ENCODE data around the gene SPHK2.
"Not testable (repeated sequence)": the region's sequence is repeated elsewhere in the genome, so short reads cannot be mapped to it uniquely, and the experiment has no call there.

SPHK2 gene, protein sequence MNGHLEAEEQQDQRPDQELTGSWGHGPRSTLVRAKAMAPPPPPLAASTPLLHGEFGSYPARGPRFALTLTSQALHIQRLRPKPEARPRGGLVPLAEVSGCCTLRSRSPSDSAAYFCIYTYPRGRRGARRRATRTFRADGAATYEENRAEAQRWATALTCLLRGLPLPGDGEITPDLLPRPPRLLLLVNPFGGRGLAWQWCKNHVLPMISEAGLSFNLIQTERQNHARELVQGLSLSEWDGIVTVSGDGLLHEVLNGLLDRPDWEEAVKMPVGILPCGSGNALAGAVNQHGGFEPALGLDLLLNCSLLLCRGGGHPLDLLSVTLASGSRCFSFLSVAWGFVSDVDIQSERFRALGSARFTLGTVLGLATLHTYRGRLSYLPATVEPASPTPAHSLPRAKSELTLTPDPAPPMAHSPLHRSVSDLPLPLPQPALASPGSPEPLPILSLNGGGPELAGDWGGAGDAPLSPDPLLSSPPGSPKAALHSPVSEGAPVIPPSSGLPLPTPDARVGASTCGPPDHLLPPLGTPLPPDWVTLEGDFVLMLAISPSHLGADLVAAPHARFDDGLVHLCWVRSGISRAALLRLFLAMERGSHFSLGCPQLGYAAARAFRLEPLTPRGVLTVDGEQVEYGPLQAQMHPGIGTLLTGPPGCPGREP
- 12.8 to 23.8 (median 18.6) reads per million in 9 experiments for total RNA-seq

DNA sequence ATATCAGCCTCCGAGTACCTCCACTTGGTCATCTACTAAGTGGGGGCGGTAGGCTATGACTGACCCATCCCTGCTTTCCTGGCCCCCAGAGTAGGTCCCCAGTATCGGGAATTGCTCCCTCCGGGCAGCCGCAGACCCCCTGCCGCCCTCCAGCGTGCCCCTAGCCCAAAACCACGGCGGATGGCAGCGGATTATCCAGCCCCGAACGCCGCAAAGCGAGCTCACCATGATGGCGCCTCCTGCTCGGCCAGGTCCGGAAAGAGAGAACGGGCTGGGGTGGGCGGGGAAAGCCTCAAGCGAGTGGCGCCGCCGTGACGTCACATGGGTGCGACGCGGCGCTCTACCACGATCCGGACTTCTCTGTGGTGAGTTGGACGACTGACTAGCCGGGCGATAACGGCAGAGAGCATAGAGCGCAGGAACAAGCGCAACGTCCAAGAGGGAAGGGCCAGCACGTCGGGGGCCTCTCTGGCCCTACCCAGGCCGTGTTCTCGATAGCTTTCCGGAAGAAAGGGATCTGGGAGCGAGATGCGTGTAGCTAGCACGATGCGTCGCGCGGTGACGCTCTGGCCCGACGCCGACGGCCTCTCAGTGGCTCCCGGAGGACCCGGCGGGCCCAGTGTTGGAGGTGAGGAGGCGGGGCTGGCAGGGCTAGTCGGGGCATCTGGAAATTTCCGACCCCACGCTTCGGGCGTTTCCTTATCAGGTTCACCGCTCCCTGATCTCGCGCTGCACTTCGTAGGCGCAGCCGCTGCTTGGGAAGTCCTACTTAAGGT is at the start of gene SPHK2, which contains the start of gene RPL18:
Gene SPHK2, plus strand, starts transcription at position 591 of the 776 bp plus-strand sequence. CDS start 1,009 bp downstream, outside the sequence.
Gene RPL18, minus strand, starts transcription at position 263 of the 776 bp plus-strand sequence. Its CDS starts 35 bp downstream, at position 228.
- DNase-seq: peak; percentile 91 to 93 (median 93)
- Mint-ChIP-seq H3K4me3 (peak within 1 kb of the TSS; percentile 97), H3K36me3 (ENCODE audit: insufficient read depth) (peaks cover 73% of the 10 kb centered on the region), H3K27me3 (no peaks in the 10 kb centered on the region), H3K9me3 (no peaks in the 10 kb centered on the region), H3K27ac (peak within 1 kb of the TSS; percentile 97 to 99), H3K4me1 (ENCODE audit: low read depth in 2 of 2) (peaks cover 47 to 52% of the 10 kb centered on the region in 2 donors)
- ATAC-seq (replicated peaks): peak; percentile 82

DNA sequence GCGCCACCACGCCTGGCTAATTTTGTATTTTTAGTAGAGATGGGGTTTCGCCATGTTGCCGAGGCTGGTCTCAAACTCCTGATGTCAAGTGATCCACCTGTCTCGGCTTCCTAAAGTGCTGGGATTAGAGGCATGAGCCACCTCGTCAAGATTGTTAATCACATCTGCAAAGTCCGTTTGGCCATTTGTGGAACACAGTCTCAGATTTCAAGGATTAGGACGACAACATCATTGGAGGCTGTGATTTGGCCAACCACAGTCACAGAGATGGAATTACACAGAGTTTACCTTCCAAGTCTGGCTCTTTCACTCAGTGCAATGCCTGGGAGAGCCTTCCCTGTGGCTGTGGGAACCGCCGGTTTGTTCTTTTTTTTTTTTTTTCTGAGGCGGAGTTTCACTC is 49.5 kb upstream of the SPHK2 start:
- Mint-ChIP-seq H3K36me3 (ENCODE audit: insufficient read depth) (no peaks in the 10 kb centered on the region), H3K9me3 (no peaks in the 10 kb centered on the region), H3K27ac (no peak overlapping the region), H3K4me3 (no peak overlapping the region), H3K27me3 (peaks cover 12 to 19% of the 10 kb centered on the region in 2 donors), H3K4me1 (ENCODE audit: low read depth in 2 of 2) (no peaks in the 10 kb centered on the region)
- ATAC-seq (replicated peaks) (no peak), DNase-seq (no peak)

DNA sequence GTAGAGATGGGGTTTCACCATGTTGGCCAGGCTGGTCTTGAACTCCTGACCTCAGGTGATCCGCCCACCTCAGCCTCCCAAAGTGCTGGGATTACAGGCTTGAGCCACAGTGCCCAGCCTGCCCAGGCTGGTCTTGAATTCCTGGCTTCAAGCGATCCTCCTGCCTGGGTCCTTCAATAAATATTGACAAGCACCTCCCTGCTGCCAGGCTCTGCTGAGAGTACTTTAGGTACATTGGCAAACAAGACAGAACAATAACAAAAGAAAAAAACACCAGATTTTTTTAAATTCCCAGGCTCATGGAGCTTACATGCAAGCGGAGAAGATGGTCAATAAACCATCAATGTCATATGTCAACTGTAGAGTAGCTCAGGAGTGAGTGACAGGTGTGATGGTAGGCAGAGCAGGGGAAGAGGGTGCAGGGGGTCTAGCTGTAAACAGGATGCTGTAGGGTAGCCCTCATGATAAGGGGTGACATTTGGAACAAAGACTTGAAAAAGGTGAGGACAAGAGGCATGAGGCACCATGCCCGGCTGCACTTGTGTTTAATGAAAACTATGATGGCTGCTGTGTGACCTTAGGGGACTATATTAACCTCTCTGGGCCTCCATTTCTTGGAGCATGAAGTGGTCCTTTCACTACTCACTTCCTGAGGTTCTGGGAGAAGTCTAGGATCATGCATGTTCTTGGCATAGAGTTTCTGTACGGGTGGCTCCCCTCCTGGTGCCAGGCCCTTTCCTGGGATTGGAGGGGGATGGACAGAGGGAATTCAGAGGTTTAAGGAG is 47.7 kb upstream of the SPHK2 start:
- no peak for ATAC-seq (replicated peaks)
- Mint-ChIP-seq H3K36me3 (ENCODE audit: insufficient read depth) (no peaks in the 10 kb centered on the region), H3K4me3 (no peak overlapping the region), H3K9me3 (no peaks in the 10 kb centered on the region), H3K27ac (peak overlapping the region in 1 of 2 donors; percentile 2), H3K4me1 (ENCODE audit: low read depth in 2 of 2) (no peaks in the 10 kb centered on the region), H3K27me3 (peaks cover 12 to 19% of the 10 kb centered on the region in 2 donors)
- DNase-seq: no peak

DNA sequence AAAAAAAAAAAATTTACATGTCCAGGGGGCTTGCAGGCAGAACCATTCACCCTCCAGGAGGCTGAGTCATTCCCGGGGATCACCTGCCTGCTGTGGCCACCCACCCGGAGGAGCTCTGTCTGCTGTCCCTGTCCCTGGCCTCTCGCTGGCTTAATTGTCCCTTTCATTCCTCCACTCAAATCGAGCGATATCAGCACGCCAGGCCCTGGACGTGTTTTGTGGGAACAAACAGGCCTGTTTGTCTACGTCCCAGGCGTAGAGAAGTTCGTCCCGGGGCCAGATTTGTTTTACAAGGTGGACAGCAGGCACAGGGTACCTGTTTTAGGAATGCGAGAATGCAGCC is 46.2 kb upstream of the SPHK2 start:
- Mint-ChIP-seq H3K36me3 (ENCODE audit: insufficient read depth) (peaks cover under 1% of the 10 kb centered on the region), H3K27ac (no peak overlapping the region), H3K27me3 (peaks cover 0 to 8% of the 10 kb centered on the region in 2 donors), H3K9me3 (no peaks in the 10 kb centered on the region), H3K4me3 (no peak overlapping the region), H3K4me1 (ENCODE audit: low read depth in 2 of 2) (no peaks in the 10 kb centered on the region)
- ATAC-seq (replicated peaks): no peak
- DNase-seq: no peak

DNA sequence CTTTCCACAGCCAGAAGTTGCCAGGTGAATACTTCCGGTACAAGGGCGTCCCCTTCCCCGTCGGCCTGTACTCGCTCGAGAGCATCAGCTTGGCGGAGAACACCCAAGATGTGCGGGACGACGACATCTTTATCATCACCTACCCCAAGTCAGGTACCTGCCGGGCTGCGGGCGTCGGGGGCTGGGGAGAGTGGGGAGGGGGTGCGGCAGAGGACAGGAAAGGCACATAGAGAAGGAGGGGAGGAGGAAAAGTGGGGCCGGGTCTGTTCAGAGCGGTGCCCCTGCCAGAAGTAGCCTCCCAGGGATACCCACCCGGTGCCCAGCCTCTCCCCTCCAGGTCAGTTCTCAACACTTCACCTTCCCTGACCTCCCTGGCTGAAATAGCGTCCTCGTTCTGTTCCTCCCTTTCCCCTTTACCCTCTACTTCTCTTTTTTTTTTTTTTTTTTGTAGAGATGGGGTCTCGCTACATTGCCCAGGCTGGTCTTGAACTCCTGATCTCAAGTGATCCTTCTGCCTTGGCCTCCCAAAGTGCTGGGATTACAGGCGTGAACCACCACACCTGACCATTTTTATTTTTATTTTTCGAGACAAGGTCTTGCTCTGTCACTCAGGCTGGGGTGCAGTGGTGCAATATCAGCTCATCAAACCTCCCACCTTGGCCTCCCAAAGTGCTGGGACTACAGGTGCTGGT is 43.2 kb upstream of the SPHK2 start:
- no peaks in the 10 kb centered on the region for H3K27me3 Mint-ChIP-seq
- ATAC-seq (replicated peaks) (no peak), DNase-seq (no peak)
- H3K4me1 Mint-ChIP-seq (ENCODE audit: low read depth in 2 of 2): no peaks in the 10 kb centered on the region
- no peak overlapping the region for H3K4me3 Mint-ChIP-seq
- H3K9me3 Mint-ChIP-seq: no peaks in the 10 kb centered on the region
- no peak overlapping the region for H3K27ac Mint-ChIP-seq
- H3K36me3 Mint-ChIP-seq (ENCODE audit: insufficient read depth): peaks cover 3% of the 10 kb centered on the region

DNA sequence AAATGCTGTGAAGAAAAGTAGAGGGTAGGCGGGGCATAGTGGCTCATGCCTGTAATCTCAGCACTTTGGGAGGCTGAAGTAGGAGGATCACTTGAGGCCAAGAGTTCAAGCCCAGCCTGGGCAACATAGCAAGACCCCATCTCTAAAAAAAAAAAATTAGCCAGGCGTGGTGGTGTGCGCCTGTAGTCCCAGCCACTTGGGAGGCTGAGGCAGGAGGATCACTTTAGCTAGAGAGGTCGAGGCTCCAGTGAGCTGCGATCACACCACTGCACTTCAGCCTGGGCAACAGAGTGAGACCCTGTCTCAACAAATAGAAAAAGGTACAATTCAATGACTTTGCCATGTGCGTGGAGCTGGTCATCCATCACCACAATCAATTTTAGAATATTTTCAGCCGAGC is 41.4 kb upstream of the SPHK2 start:
- not testable (repeated sequence) for H3K27me3 Mint-ChIP-seq; ATAC-seq (replicated peaks)

DNA sequence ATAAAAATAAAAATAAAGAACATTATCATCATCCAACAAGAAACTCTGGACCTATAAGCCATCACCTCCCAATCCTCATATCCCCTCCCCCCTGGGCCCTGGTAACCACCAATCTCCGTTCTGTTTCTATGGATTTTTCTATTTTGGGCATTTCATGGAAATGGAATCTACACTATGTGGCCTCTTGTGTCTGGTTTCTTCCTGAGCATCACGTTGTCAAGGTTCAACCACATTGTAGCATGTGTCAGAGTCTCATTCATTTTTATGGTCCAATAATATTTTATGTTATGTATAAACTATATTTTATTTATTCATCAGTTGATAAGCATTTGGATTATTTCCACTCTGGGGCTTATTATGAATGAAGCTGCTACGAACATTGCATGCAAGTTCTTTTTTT is 40.4 kb upstream of the SPHK2 start:
- H3K9me3 Mint-ChIP-seq: no peaks in the 10 kb centered on the region
- peaks cover 3% of the 10 kb centered on the region for H3K36me3 Mint-ChIP-seq (ENCODE audit: insufficient read depth)
- H3K27me3 Mint-ChIP-seq: no peaks in the 10 kb centered on the region
- DNase-seq: no peak
- H3K4me3 Mint-ChIP-seq: no peak overlapping the region
- no peak overlapping the region for H3K27ac Mint-ChIP-seq
- H3K4me1 Mint-ChIP-seq (ENCODE audit: low read depth in 2 of 2): no peaks in the 10 kb centered on the region
- no peak for ATAC-seq (replicated peaks)

More for the DNA sequence above, 41.4 kb upstream of the SPHK2 start:
- not testable (repeated sequence) for DNase-seq; H3K27ac Mint-ChIP-seq; H3K9me3 Mint-ChIP-seq; H3K4me3 Mint-ChIP-seq; H3K36me3 Mint-ChIP-seq (ENCODE audit: insufficient read depth); H3K4me1 Mint-ChIP-seq (ENCODE audit: low read depth in 2 of 2)

DNA sequence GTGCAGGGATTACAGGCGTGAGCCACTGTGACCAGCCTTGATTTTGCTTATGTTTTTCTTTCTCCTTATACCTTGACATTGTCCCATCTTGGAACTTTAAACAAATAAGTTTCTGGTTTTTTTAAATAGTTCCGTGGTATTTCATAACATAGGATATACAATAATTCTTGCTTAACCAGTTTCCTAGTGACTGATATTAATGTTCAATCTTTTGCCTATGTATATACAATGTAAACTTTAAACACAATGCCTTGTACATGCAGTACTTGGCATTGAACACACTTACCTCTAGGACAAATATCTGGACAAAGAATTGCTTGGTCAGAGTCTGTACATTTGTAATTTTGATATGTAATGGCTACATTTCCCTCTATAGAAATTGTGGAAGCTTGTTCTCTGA is 37.1 kb upstream of the SPHK2 start:
- Mint-ChIP-seq H3K9me3 (no peaks in the 10 kb centered on the region), H3K36me3 (ENCODE audit: insufficient read depth) (peaks cover 3% of the 10 kb centered on the region), H3K4me1 (ENCODE audit: low read depth in 2 of 2) (peaks cover 4 to 6% of the 10 kb centered on the region in 2 donors), H3K27me3 (peaks cover 0 to 6% of the 10 kb centered on the region in 2 donors), H3K27ac (no peak overlapping the region), H3K4me3 (no peak overlapping the region)
- DNase-seq (no peak), ATAC-seq (replicated peaks) (no peak)

DNA sequence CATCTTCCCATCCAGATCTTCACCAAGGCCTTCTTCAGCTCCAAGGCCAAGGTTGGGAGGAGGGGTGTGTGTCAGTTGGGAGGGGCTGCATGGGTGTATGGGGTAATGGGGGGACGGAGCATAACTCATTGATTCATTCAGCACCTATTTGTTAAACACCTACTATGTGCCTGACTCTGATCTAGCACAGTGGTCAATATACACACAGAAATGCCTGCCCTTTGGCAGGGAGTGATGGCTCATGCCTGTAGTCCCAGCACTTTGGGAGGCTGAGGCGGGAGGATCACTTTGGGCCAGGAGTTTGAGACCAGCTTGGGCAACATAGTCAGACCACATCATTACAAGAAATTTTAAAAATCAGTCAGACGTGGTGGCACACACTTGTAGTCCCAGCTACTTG is 31.9 kb upstream of the SPHK2 start:
- H3K27me3 Mint-ChIP-seq: peaks cover 0 to 12% of the 10 kb centered on the region in 2 donors
- H3K4me1 Mint-ChIP-seq (ENCODE audit: low read depth in 2 of 2): peaks cover 15 to 16% of the 10 kb centered on the region in 2 donors
- H3K27ac Mint-ChIP-seq: no peak overlapping the region

DNA sequence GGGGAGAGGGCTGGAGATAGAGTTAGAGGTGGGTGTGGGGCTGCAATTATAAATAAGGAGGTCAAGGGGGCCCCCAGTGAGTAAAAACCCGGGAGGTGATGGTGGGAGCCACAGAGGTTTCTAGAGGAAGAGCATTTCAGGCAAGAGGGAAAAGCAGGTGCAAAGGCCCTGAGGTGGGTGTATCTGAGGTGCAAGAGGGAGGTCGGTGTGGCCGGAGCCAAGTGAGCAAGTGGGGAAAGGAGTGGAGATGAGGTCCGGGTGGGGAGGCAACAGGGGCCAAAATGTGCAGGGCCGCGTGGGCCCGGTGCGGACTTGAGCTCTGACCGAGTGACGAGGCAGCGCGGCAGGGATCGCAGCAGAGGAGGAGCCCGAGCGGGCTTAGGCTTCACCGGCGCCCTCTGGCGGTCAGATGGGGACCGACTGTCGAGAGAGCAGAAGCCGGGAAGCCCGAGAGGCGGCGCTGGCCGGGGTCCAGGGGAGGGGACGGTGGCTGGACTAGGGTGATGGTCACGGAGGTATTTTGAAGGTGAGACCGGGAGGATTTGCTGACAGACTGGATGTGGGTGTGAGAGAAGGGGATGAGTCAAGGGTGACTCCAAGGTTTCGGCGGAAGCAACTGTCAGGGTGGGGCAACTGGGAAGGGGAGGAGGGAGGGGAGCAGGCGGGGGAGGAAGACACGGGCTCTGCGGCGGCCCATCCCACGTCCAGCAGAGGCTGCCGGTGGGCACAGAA is 30.5 kb upstream of the SPHK2 start:
- Mint-ChIP-seq H3K4me1 (ENCODE audit: low read depth in 2 of 2) (peaks cover 15 to 16% of the 10 kb centered on the region in 2 donors), H3K9me3 (no peaks in the 10 kb centered on the region), H3K27me3 (peaks cover 0 to 12% of the 10 kb centered on the region in 2 donors), H3K27ac (peak overlapping the region; percentile 67 to 89), H3K36me3 (ENCODE audit: insufficient read depth) (peaks cover 5% of the 10 kb centered on the region), H3K4me3 (peak overlapping the region; percentile 79 to 83)
- ATAC-seq (replicated peaks) (peak; percentile 92), DNase-seq (peak; percentile 88 to 89 (median 89))

More for the DNA sequence above, 31.9 kb upstream of the SPHK2 start:
- H3K9me3 Mint-ChIP-seq: no peaks in the 10 kb centered on the region
- peaks cover 4% of the 10 kb centered on the region for H3K36me3 Mint-ChIP-seq (ENCODE audit: insufficient read depth)
- ATAC-seq (replicated peaks) (no peak), DNase-seq (no peak)
- no peak overlapping the region for H3K4me3 Mint-ChIP-seq

DNA sequence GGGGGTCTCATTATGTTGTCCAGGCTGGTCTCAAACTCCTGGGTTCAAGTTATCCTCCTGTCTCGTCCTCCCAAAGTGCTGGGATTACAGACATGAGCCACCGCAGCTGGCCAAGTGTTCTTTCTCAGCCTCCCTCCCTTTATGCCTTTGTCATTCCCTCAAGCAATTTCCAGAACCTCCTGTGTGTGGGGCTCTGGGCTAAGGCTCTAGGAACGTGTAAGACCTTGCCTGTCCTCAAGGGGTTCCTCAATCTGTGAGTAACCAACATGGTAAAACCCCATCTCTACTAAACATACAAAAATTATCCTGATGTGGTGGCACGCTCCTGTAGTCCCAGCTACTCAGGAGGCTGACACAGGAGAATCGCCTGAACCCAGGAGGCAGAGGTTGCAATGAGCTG is 28.3 kb upstream of the SPHK2 start:
- Mint-ChIP-seq H3K9me3 (no peaks in the 10 kb centered on the region), H3K27ac (peak overlapping the region in 1 of 2 donors; percentile 91), H3K27me3 (peaks cover 0 to 6% of the 10 kb centered on the region in 2 donors), H3K4me3 (no peak overlapping the region), H3K36me3 (ENCODE audit: insufficient read depth) (peaks cover 8% of the 10 kb centered on the region), H3K4me1 (ENCODE audit: low read depth in 2 of 2) (peaks cover 13 to 18% of the 10 kb centered on the region in 2 donors)
- ATAC-seq (replicated peaks) (no peak), DNase-seq (no peak)

DNA sequence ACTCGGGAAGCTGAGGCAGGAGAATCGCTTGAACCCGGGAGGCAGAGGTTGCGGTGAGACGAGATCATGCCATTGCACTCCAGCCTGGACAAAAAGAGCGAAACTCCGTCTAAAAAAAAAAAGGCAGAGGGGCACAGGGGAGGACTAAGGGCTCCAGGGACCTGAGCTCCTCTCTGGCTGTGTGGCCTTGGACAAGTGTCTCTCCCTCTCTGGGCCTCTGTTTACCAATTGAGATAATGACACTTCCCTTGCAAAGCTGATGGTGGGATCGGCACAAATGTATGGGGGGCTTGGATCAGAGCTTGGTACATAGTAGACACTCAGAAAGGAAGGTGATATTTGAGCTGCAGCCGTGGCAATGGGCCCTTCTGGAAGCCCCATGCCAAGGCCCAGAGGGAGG is 24.1 kb upstream of the SPHK2 start:
- Mint-ChIP-seq H3K27me3 (peaks cover 0 to 8% of the 10 kb centered on the region in 2 donors), H3K36me3 (ENCODE audit: insufficient read depth) (peaks cover 4% of the 10 kb centered on the region), H3K9me3 (no peaks in the 10 kb centered on the region), H3K4me1 (ENCODE audit: low read depth in 2 of 2) (peaks cover 4 to 15% of the 10 kb centered on the region in 2 donors), H3K27ac (peak overlapping the region in 1 of 2 donors; percentile 39), H3K4me3 (peak overlapping the region; percentile 9 to 40)
- DNase-seq: no peak
- no peak for ATAC-seq (replicated peaks)

Measured in effector memory CD8-positive, alpha-beta T cell (primary cell).